Hematopoietic multipotent progenitor cell treated with erythropoietin and hydrocortisone succinate and interleukin-3 and kit ligand, for 15 days (in vitro differentiated cells): ENCODE measurements around the gene RNF115.
"Not testable (repeated sequence)": the region's sequence is repeated elsewhere in the genome, so short reads cannot be mapped to it uniquely, and the experiment has no call there.

Experiments
- DNase-seq: peaks from one replicate; pipeline ENCODE4 v3.0.0-alpha.2; 2015; ENCODE audit warnings: low spot score

Gene RNF115

DNA sequence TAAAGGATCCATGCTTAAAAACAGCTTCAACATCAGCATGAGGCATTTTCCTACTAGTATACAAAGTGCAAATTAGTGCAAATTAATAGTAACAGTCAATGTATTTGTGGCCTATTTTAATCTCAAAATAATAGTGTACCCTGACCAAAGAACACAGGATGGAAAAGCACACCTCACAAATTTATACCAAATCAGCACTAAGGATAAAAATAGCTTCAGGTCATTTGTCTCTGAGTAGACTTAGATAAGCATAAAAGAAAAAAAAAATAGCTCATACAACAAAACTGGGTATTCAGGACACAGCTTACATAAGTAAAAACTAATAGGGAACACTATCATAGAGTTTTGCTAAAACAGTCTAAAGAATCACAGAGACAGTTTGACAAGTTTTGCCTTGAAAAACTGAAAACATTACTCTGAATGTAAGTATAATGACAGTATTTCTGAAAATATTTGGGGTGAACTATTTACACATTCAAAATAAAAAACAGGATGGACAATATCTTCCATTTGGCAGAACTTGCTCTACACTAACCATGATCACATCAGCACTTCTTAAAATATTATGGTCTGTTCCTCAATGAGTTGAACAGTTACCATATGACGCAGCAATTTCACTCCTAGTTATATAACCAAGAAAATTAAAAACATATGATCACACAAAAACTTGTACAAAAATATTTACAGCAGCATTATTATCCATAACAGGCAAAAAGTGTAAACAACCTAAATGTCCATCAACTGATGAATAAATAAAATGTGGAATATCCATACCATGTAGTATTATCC lies 46.3 kb downstream of the RNF115 start:
- peak; percentile 30 for DNase-seq

DNA sequence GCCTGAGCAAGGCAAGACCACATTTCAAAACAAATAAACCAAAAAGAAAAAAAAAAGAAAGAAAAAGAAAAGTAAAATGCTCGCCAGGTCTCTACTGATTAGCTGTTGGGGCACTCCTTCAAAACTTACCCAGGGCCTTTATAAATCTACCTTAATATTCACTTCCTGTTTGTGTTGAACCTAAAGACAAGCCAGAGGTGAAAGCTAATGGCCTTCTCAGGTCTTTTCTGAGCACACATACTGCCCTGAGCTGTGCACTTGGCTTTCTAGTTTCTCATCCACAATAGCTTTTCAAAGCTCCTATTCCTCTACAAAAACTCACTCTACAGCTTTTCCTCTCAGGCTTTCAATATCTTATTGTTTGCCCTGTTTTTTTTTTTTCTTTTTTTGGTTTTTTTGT lies 50.5 kb downstream of the RNF115 start:
- no peak for DNase-seq

DNA sequence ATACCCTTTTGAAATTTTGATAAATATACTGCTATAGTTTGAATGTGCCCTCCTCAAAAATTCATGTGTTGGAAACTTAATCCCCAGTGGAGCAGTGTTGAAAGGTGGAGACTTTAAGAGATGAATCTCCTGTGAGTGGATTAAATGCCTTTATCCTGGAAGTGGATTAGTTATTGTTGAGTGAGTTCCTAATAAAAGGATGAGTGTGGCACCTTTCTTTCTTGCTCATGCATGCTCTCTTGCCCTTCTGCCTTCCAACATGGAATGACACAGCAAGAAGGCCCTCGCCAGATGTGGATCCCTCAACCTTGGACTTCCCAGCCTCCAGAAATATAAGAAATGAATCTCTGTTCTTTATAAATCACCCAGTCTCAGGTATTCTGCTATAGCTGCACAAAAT lies 52.8 kb downstream of the RNF115 start:
- DNase-seq: no peak

DNA sequence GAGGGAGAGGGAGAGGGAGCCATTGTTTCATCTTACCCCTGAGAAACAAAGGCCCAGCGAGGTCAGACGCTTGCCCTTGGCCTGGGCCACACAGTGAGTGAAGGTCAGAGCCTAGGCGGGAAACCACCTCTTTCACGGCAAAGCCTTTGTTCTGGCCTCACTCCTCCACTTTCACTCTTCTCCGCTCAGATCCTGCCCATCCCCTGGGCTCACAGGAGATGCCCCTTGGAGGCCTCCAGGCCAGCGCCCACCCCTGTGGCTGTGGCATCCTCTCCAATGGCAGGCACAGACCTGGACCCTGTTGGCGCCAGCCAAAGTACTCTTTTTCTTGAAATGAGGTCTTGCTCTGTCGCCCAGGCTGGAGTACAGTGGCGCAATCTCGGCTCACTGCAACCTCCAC lies 55.9 kb downstream of the RNF115 start:
- DNase-seq: not testable (repeated sequence)

DNA sequence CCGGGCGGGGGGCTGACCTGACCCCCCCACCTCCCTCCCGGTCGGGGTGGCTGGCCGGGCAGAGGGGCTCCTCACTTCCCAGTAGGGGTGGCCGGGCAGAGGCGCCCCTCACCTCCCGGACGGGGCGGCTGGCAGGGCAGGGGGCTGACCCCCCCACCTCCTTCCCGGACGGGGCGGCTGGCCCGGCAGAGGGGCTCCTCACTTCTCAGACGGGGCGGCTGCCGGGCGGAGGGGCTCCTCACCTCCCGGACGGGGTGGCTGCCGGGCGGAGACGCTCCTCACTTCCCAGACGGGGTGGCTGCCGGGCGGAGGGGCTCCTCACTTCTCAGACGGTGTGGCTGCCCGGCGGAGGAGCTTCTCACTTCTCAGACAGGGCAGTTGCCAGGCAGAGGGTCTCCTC lies 57.0 kb downstream of the RNF115 start:
- DNase-seq: not testable (repeated sequence)

DNA sequence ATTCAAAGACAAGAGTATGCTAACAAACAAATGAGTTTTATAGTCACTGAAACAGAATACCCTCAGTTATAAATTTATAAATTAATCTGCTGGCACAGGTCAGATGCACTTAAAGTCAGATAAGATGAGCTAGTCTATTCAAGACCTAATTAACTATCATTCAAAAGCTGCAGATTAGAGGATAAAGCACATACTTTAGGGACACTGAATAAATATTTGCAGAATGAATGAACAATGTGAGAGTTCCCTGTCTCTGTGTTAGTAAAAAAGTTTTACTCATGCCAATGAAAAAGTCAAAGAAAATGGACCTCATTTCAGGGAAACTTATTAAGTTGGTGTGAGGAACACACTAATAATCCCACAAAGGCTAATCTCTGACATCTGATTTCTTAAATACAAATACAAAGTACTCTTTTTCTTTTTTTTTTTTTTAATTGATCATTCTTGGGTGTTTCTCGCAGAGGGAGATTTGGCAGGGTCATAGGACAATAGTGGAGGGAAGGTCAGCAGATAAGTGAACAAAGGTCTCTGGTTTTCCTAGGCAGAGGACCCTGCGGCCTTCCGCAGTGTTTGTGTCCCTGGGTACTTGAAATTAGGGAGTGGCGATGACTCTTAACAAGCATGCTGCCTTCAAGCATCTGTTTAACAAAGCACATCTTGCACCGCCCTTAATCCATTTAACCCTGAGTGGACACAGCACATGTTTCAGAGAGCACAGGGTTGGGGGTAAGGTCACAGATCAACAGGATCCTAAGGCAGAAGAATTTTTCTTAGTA lies 58.1 kb downstream of the RNF115 start:
- not testable (repeated sequence) for DNase-seq

DNA sequence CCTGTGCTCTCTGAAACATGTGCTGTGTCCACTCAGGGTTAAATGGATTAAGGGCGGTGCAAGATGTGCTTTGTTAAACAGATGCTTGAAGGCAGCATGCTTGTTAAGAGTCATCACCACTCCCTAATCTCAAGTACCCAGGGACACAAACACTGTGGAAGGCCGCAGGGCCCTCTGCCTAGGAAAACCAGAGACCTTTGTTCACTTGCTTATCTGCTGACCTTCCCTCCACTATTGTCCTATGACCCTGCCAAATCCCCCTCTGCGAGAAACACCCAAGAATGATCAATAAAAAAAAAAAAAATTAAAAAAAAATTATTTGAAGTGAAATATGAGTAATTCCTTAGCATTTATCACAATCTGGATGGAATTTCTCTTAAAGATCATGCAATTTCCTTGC lies 58.8 kb downstream of the RNF115 start:
- not testable (repeated sequence) for DNase-seq

DNA sequence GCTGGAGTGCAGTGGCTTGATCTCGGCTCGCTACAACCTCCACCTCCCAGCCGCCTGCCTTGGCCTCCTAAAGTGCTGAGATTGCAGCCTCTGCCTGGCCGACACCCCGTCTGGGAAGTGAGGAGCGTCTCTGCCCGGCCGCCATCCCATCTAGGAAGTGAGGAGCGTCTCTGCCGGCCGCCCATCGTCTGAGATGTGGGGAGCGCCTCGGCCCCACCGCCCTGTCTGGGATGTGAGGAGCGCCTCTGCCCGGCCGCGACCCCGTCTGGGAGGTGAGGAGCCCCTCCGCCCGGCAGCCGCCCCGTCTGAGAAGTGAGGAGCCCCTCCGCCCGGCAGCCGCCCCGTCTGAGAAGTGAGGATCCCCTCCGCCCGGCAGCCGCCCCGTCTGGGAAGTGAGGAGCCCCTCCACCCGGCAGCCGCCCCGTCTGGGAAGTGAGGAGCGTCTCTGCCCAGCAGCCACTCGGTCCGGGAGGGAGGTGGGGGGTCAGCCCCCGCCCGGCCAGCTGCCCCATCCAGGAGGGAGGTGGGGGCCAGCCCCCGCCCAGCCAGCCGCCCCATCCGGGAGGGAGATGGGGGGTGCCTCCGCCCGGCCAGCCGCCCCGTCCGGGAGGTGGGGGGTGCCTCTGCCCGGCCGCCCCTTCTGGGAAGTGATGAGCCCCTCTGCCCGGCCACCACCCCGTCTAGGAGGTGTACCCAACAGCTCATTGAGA lies 59.5 kb downstream of the RNF115 start:
- not testable (repeated sequence) for DNase-seq

DNA sequence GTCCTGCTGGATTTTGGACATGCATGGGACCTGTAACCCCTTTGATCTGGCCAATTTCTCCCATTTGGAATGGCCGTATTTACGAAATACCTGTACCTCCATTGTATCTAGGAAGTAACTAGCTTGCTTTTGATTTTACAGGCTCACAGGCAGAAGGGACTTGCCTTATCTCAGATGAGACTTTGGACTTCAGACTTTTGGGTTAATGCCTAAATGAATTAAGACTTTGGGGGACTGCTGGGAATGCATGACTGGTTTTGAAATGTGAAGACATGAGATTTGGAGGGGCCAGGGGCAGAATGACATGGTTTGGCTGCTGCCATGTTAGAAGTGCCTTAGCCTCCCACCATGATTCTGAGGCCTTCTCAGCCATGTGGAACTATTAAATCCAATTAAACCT lies 61.9 kb downstream of the RNF115 start:
- not testable (repeated sequence) for DNase-seq

DNA sequence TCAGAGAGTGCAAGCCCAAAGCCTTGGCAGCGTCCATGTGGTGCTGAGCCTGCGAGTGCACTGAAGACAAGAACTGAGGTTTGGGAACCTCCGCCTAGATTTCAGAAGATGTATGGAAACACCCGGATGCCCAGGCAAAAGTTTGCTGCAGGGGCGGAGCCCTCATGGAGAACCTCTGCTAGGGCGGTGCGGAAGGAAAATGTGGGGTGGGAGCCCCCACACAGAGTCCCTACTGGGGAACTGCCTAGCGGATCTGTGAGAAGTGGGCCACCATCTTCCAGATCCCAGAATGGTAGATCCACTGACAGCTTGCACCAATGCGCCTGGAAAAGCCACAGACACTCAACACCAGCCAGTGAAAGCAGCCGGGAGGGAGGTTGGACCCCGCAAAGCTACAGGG lies 62.4 kb downstream of the RNF115 start:
- not testable (repeated sequence) for DNase-seq

DNA sequence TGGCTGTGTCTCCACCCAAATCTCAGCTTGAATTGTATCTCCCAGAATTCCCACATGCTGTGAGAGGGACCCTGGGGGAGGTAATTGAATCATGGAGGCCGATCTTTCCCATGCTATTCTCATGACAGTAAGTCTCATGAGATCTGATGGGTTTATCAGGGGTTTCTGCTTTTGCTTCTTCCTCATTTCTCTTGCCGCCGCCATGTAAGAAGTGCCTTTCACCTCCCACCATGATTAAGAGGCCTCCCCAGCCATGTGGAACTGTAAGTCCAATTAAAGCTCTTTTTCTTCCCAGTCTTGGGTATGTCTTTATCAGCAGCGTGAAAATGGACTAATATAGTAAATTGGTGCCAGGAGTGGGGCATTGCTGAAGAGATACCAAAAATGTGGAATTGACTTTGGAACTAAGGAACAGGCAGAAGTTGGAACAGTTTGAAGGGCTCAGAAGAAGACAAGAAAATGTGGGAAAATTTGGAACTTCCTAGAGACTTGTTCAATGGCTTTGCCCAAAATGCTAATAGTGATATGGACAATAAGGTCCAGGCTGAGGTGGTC lies 63.4 kb downstream of the RNF115 start:
- not testable (repeated sequence) for DNase-seq

DNA sequence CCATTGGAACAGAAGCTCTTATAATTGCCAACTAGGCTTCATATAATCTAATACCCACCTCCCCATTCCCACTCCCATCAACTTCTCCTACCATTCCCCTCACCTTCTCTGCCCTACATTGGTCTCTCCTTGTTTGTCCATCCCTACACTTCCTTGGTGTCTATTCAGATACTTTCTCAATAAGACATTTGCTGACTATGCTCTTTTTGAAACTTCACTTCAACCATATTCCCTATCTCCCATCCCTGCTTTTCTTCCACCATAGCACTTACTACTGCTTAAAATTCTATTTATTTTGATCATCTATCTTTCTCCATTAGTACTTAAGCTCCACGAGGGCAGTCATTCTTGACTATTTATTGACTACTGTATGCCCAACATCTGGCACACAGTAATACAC lies 64.2 kb downstream of the RNF115 start:
- DNase-seq: no peak

DNA sequence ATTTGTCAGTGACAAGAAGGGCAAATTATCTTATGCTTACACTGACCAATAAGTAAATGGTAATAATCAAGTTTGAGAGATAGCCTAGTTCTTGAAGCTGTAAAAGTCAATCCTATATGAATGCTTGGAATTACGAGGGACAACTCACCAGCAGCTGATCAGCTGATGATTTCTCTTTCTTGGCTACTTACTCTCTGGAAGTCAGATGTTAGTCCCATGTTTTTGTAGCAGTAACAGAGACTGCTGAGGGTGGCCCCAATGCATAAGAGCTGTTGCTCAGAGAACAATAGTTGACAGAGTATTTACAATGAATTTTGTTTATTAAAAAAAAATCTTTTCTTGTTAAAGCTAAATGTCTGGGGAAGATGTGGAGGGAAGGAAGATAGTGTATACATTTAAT lies 65.3 kb downstream of the RNF115 start:
- no peak for DNase-seq

DNA sequence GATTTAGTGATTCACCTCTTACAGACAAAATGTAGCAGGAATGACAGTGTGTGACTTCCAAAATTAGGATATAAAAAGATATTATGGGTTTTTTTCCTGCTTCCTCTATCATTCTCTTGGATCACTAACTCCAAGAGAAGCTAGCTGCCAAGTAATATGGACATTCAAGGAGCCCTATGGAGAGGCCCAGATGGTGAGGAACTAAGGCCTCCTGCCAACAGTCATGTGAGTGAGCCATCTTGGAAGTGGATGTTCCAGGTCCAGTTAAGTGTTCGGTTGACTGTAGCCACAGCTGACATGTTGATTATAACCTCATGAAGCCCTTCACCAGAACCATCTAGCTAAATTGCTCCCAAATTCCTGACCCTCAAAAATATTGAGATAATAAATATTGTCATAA lies 65.8 kb downstream of the RNF115 start:
- no peak for DNase-seq

DNA sequence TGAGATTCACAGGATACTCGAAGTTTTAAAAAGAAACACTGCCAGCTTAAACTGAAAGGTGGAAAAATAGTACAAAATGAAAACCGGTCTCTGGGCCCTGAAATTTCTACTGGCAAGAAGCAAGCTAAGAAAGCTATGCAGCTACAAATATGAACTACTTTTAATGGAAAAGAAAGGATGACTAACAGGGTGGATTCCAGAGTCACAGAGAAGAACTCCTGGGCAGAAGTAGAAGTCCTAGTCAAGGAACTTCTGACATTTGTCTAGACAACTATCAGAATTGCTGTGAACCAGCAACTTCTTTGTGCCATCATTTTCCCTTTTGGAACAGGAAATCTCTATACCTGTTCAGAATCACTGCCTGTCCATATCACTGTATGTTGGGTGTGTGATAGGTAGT lies 66.5 kb downstream of the RNF115 start:
- no peak for DNase-seq

DNA sequence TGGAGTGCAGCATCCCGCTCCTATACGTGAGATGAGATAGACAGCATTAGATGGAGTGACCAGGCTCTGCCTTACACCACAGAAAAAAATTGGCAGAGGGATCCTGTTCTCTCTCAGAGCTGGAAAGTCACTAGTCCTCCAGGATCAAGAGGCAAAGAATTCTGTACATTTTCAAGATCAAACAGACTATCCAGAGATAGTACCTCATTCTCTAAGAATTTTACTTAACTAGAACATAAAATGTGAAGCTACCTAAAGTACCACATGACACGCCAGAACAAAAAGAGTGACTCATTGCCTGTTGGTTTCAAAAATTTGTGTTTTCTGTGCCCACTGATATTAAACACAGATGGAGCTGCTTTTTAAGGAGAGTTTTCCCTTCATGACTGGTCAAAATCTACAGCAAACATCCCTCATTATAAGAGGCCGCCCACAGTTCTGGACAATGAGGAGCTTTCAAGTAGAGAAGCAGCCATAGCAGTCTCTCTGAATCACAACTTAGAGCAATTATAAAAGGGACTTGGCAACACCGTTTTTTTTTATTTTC lies 72.3 kb downstream of the RNF115 start:
- no peak for DNase-seq

DNA sequence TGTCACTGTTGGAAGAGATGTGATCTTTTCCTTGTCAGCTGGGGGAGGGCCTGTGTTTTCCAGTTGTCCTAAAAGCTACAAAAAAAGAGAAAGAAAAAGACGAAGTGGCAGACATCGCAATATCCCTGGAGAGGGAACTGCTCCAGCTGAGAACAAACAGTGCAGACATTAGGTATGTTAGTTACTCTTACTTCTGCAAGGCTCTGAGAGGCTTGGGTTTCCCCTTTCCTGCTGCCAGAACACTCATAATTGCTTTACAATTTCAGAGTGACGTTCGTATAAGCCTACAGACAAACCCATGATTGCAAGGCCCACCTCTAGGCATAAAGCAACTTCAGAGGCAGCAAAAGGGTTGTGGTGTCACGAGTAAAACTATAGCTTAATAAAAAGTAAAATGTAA lies 73.5 kb downstream of the RNF115 start:
- no peak for DNase-seq

DNA sequence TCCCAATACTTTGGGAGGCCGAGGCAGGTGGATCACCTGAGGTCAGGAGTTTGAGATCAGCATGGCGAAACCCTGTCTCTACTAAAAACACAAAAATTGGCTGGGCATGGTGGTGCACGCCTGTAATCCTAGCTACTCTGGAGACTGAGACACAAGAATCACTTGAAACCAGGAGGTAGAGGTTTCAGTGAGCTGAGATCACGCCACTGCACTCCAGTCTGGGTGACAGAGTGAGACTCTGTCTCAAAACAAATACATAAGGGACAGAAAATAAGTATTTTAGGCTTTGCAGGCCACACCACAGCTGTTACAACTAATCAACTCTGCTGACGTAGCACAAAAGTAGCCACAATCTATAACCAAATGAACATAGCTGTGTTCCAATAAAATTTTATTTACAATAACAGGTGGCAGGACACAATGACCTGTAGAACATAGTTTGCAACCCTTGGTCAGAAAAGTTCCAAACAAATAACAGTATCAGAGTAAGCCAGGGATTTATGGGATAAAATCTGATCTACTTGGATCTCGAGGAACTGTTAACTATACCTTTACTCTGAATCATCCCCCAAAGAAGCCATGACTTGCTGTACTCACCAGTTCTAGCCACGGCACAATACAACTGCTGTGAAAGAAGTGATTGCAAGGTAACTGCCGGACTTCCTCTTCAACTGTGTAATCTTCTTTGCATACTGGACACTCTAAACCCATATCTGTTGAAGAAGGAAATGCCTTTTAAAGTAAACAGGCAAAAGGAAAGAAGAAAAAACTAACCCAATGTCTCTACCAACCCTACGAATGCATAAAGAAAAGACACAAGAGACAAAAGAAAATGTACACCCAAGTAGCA lies 76.3 kb downstream of the RNF115 start:
- no peak for DNase-seq

DNA sequence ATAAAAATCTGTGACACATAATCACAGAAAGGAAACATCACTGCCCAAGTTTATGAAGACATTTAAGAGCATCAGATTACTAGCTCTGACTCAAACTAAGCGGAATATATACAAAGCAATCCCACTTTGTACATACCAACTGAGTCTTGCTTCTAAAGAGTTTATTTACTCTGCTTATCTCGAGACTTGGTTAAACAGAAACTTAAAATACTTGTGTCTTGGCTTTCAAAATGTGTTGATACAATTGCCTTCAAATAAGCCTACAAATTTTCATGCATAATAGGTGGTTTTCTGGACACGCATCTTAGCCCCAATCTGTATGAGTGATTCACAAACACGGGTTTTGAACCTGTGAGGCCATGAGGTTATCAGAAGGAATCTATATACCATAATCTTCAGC lies 83.6 kb downstream of the RNF115 start:
- DNase-seq: no peak

DNA sequence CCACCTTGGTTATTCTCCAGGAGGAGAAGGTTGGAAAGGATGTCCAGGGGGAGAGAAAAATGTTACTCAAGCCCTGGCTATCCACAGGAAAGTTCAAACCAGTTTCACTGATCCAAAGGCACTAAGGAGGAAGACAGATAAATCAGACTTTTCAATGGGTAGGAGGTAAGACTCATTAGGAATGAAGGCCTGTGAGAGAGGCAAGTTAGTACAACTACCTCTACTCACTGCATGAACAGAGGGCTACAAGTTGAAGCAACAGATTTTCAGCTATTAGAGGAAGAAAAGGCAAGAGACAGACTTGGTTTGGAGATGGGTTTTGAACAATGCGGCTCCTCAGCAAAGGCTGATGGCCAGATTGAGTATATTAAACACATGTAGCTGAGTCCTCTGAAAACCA lies 87.7 kb downstream of the RNF115 start:
- DNase-seq: no peak

DNA sequence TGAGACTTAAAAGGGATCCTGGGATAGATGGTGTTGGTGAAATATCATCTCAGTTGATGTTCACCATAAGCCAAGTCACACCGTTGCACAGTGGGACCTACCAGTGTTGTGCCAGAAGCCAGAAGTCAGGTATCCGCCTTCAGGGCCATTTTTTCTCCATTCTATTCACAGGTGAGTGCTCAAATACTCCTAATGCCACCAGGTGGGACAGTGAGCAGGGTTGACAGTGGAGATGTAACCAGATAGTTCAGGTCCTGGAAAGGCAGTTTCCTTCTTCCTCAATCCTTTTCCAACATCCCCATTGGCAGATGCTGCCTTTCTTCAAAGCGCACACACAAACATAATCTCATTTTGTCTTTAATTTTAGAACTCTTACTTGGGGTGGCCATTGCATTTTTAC lies 93.0 kb downstream of the RNF115 start:
- DNase-seq: no peak
